Sigmoid colon (tissue), 4 donors: ENCODE measurements around the gene TMEM132D.

Experiments used
- CTCF ChIP-seq, 4 experiments: fragments of 450-650 bp in 3 of 4; fragments of 200-600 bp in 1 of 4; IDR thresholded peaks; one replicate each; pipeline ENCODE4 v1.5.1; 2016 to 2019; ENCODE audit warnings: antibody characterized with exemption in 4 of 4, mild to moderate bottlenecking in 3 of 4, moderate library complexity in 2 of 4
- POLR2A ChIP-seq, 2 donors: fragments of 450-650 bp; IDR thresholded peaks; one replicate each; pipeline ENCODE4 v1.6.1; 2016; ENCODE audit warnings: antibody characterized with exemption in 2 of 2, mild to moderate bottlenecking in 2 of 2, moderate library complexity in 2 of 2
- POLR2AphosphoS5 ChIP-seq, 4 donors: sonication (generic); formaldehyde crosslinking; IDR thresholded peaks; one replicate each; pipeline ENCODE4 v1.6.1; 2017; ENCODE audit warnings: antibody characterized with exemption in 4 of 4

- no peak for TF ChIP-seq POLR2A (IDR thresholded peaks at IDR 0.05)
- no peak for TF ChIP-seq CTCF (IDR thresholded peaks at IDR 0.05)
- no peak for TF ChIP-seq POLR2AphosphoS5 (IDR thresholded peaks at IDR 0.05)
Observed at GRCh38 chr12:129279771-129280170, 624.1 kb downstream of the TMEM132D start.
